Measurements from ENCODE around the gene LTB4R2. TPM values are rescaled to one million over a fixed set of nuclear protein-coding genes. Genes with fewer than 3 reads are reported as not detected.

Gene LTB4R2
- total RNA-seq, 1 experiment from 2014 or later: 12.9 TPM

GRCh38 chr14:24278424-24278823 is 31.5 kb upstream of the LTB4R2 start (continued):
- no peak for TF ChIP-seq ZNF512 (CRISPR knock-in tag; IDR thresholded peaks at IDR 0.05; ENCODE audit: borderline replicate concordance)
- TF ChIP-seq ZNF671 (CRISPR knock-in tag; IDR thresholded peaks at IDR 0.05): no peak
- TF ChIP-seq PREB (CRISPR knock-in tag; IDR thresholded peaks at IDR 0.05; ENCODE audit: borderline replicate concordance): no peak
- TF ChIP-seq JAZF1 (CRISPR knock-in tag; IDR thresholded peaks at IDR 0.05): no peak
- TF ChIP-seq NR3C1 (CRISPR knock-in tag; conservative IDR thresholded peaks at IDR 0.05; ENCODE audit: low read depth): no peak

GRCh38 chr14:24279301-24280186 is 30.4 kb upstream of the LTB4R2 start:
- ChIA-PET POLR2A (interaction anchor here (1.1 kb wide), 1 partner anchor 9 kb away, joined by 3 read pairs; no protein-coding TSS in a partner anchor), CTCF (interaction anchor here (1.1 to 3.2 kb wide), 4 partner anchors 8 to 36 kb away, joined by 5 to 16 read pairs (median 12); partner anchors contain the start of genes CIDEB, RABGGTA and TINF2)
- no peaks in the 10 kb centered on the region for H3K4me1 Mint-ChIP-seq
- no peak for TF ChIP-seq FOXP4 (CRISPR knock-in tag; IDR thresholded peaks at IDR 0.05)
- no peak for TF ChIP-seq ZNF423 (CRISPR knock-in tag; IDR thresholded peaks at IDR 0.05)
- no peak for TF ChIP-seq USF2 (CRISPR knock-in tag; IDR thresholded peaks at IDR 0.05)
- no peak for TF ChIP-seq AFF4 (CRISPR knock-in tag; IDR thresholded peaks at IDR 0.05; ENCODE audit: borderline replicate concordance)
- no peak for TF ChIP-seq FOXJ3 (CRISPR knock-in tag; IDR thresholded peaks at IDR 0.05; ENCODE audit: borderline replicate concordance)
- TF ChIP-seq MAX (CRISPR knock-in tag; IDR thresholded peaks at IDR 0.05): no peak
- no peak for TF ChIP-seq JUN (CRISPR knock-in tag; IDR thresholded peaks at IDR 0.05)
- no peak for TF ChIP-seq SOX15 (CRISPR knock-in tag; IDR thresholded peaks at IDR 0.05)
- no peak for TF ChIP-seq ZBTB21 (CRISPR knock-in tag; IDR thresholded peaks at IDR 0.05; ENCODE audit: borderline replicate concordance)
- TF ChIP-seq SMAD3 (CRISPR knock-in tag; IDR thresholded peaks at IDR 0.05; ENCODE audit: borderline replicate concordance): no peak
- no peak for TF ChIP-seq ATF1 (CRISPR knock-in tag; IDR thresholded peaks at IDR 0.05)
- no peak for TF ChIP-seq RORB (CRISPR knock-in tag; IDR thresholded peaks at IDR 0.05)
- no peak for TF ChIP-seq USF1 (CRISPR knock-in tag; IDR thresholded peaks at IDR 0.05)
- no peak overlapping the region for H3K4me3 Mint-ChIP-seq
- no peaks in the 10 kb centered on the region for H3K9me3 Mint-ChIP-seq
- no peaks in the 10 kb centered on the region for H3K36me3 Mint-ChIP-seq
- H3K27ac Mint-ChIP-seq: no peak overlapping the region
- no peak for ATAC-seq
- no peaks in the 10 kb centered on the region for H3K27me3 Mint-ChIP-seq (ENCODE audit: low read depth)
- no peak for DNase-seq (ENCODE audit: low spot score)

Data from WTC11 (cell line).